Astrocyte of the spinal cord (primary cell): ENCODE data around the gene CAP2.

ENCODE experiments used
- DNase-seq: peaks from one replicate; pipeline ENCODE4 v3.0.0; 2011; ENCODE audit warnings: low read depth, low spot score
- H3K4me3 ChIP-seq: 2 replicates; pipeline ENCODE4 v1.5.1; 2011; ENCODE audit warnings: low read depth, mild to moderate bottlenecking, low read length, moderate library complexity
- CTCF ChIP-seq: IDR thresholded peaks from 2 replicates; pipeline ENCODE4 v1.5.1; 2012; ENCODE audit warnings: low read depth, mild to moderate bottlenecking, low read length, inconsistent platforms
- in situ Hi-C: cut with HindIII; loops from 2 replicates; pipeline ENCODE4 v1.10.0; 2017; ENCODE audit warnings: low sequenced_read_pairs

The CAP2 gene

GRCh38 chr6:17505767-17506280 is 112.4 kb downstream of the CAP2 start:
- DNase-seq: peak; percentile 57
- in situ Hi-C loops: no loop called here
- H3K4me3 ChIP-seq: no peak overlapping the region
- TF ChIP-seq CTCF: no peak

- no peak for DNase-seq
- TF ChIP-seq CTCF: no peak
- H3K4me3 ChIP-seq: no peak overlapping the region
- in situ Hi-C loops: no loop called here
Observed at GRCh38 chr6:17506531-17506930, 113.1 kb downstream of the CAP2 start.

- no peak for DNase-seq
- no peak overlapping the region for H3K4me3 ChIP-seq
- TF ChIP-seq CTCF: no peak
- in situ Hi-C loops: no loop called here
Observed at GRCh38 chr6:17506962-17507361, 113.6 kb downstream of the CAP2 start.

GRCh38 chr6:17511084-17511483 is 117.7 kb downstream of the CAP2 start:
- H3K4me3 ChIP-seq: no peak overlapping the region
- DNase-seq: no peak
- in situ Hi-C loops: no loop called here
- no peak for TF ChIP-seq CTCF

- in situ Hi-C loops: no loop called here
- H3K4me3 ChIP-seq: no peak overlapping the region
- TF ChIP-seq CTCF: no peak
- DNase-seq: no peak
Observed at GRCh38 chr6:17511580-17511979, 118.2 kb downstream of the CAP2 start.

- DNase-seq: no peak
- no peak for TF ChIP-seq CTCF
- in situ Hi-C loops: no loop called here
- no peak overlapping the region for H3K4me3 ChIP-seq
Observed at GRCh38 chr6:17519120-17519519, 125.7 kb downstream of the CAP2 start.

GRCh38 chr6:17525637-17526036 is 132.2 kb downstream of the CAP2 start:
- no peak overlapping the region for H3K4me3 ChIP-seq
- in situ Hi-C loops: no loop called here
- no peak for DNase-seq
- no peak for TF ChIP-seq CTCF
